ENCODE data around the gene SCMH1. TPM values are rescaled to one million over a fixed set of nuclear protein-coding genes. Genes with fewer than 3 reads are reported as not detected.

The SCMH1 gene
- total and polyA plus RNA-seq, 11 donors = 36.0 to 56.2 (median 43.0) TPM

GRCh38 chr1:41032147-41032546 is 210.0 kb downstream of the SCMH1 start:
- intact Hi-C loops (cut with DNase I) = no loop called here
- no peak overlapping the region for H3K4me3 ChIP-seq
- ATAC-seq = no peak
- no peaks in the 10 kb centered on the region for H3K27me3 ChIP-seq
- peaks cover 0 to 99% (median 82%) of the 10 kb centered on the region in 9 donors for H3K36me3 ChIP-seq
- H3K4me1 ChIP-seq = no peaks in the 10 kb centered on the region
- 67 to 99% (median 84%) methylated on average over 2 of the region's 2 CpGs for WGBS, 4 donors
- no peaks in the 10 kb centered on the region for H3K9me3 ChIP-seq
- DNase-seq = no peak
- TF ChIP-seq, protein P1, sequence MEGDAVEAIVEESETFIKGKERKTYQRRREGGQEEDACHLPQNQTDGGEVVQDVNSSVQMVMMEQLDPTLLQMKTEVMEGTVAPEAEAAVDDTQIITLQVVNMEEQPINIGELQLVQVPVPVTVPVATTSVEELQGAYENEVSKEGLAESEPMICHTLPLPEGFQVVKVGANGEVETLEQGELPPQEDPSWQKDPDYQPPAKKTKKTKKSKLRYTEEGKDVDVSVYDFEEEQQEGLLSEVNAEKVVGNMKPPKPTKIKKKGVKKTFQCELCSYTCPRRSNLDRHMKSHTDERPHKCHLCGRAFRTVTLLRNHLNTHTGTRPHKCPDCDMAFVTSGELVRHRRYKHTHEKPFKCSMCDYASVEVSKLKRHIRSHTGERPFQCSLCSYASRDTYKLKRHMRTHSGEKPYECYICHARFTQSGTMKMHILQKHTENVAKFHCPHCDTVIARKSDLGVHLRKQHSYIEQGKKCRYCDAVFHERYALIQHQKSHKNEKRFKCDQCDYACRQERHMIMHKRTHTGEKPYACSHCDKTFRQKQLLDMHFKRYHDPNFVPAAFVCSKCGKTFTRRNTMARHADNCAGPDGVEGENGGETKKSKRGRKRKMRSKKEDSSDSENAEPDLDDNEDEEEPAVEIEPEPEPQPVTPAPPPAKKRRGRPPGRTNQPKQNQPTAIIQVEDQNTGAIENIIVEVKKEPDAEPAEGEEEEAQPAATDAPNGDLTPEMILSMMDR (IDR thresholded peaks at IDR 0.05) = no peak
- no peak for TF ChIP-seq POLR2A (IDR thresholded peaks at IDR 0.05)
- no peak overlapping the region for H3K27ac ChIP-seq

GRCh38 chr1:41030872-41031616 is 211.1 kb downstream of the SCMH1 start:
- Histone ChIP-seq H3K36me3 (peaks cover 0 to 98% (median 70%) of the 10 kb centered on the region in 9 donors), H3K27ac (no peak overlapping the region), H3K4me3 (no peak overlapping the region), H3K9me3 (no peaks in the 10 kb centered on the region), H3K27me3 (no peaks in the 10 kb centered on the region), H3K4me1 (no peaks in the 10 kb centered on the region)
- ATAC-seq (no peak), DNase-seq (no peak)
- 88 to 97% (median 89%) methylated on average over 7 to 8 of the region's 8 CpGs for WGBS, 4 donors
- intact Hi-C loops (cut with DNase I) = no loop called here
- TF ChIP-seq POLR2A (IDR thresholded peaks at IDR 0.05) = no peak
- TF ChIP-seq, protein P1 (IDR thresholded peaks at IDR 0.05) = no peak

- DNase-seq = no peak
- no peaks in the 10 kb centered on the region for H3K27me3 ChIP-seq
- ATAC-seq = no peak
- no peak for TF ChIP-seq POLR2A (IDR thresholded peaks at IDR 0.05)
- TF ChIP-seq, protein P1 (IDR thresholded peaks at IDR 0.05) = no peak
- intact Hi-C loops (cut with DNase I) = loop anchor here in 1 of 10 donors (10.0 kb wide), 1 partner anchor 217 kb away; the partner anchor contains the start of gene SCMH1
- no peaks in the 10 kb centered on the region for H3K9me3 ChIP-seq
- no peak overlapping the region for H3K4me3 ChIP-seq
- H3K4me1 ChIP-seq = no peaks in the 10 kb centered on the region
- no peak overlapping the region for H3K27ac ChIP-seq
- H3K36me3 ChIP-seq = peaks cover 0 to 87% (median 50%) of the 10 kb centered on the region in 9 donors
- 91 to 98% (median 97%) methylated on average over 6 to 10 of the region's 10 CpGs for WGBS, 4 donors
These were observed 214.0 kb downstream of the SCMH1 start for GRCh38 chr1:41028034-41028642.
